ENCODE results near the gene PLOD3. TPM values are rescaled to one million over a fixed set of nuclear protein-coding genes. Genes with fewer than 3 reads are reported as not detected.

The PLOD3 gene
- total RNA-seq, 2 experiments from 2014 or later, result 9.2 to 30.5 TPM

DNA sequence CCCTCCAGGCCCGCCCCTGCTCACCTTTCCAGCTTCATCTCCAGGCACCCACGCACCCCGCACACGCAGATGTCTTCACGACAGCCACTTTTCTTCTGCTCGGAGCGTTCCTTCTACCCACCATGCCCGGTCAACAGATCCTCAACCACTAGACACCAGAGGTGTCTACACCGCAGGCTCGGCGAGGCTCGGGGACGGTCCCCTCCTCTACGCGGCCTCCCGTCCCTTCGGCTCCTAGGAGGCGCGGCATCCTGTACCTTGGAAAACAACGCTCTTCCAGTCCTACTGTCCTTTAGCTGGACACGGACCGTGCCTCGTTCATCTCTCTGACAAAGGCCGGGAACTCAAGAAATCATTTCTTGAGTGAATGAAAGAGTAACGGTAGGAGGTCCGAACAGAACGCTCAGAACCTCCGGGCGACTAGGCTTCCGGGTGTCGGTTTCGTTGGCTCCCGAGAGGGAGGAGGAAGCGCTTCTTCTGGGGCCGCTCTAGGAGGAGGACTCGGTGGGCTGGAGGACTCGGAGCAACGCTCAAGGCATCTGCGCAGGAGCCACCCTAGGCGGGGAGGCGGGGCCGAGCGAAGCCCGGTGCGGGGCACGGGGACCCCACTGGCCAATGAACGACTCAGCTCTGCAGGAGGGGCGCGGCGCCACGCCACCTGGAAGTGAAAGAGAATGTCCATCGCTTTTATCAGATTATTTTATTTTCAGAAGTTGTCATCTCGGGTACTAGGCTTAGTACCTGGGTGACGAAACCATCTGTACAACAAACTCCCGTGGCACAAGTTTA, 34.7 kb upstream of the PLOD3 start:
- Histone ChIP-seq H3K4me1 (ENCODE audit: insufficient read depth, low read length, poor library complexity, severe bottlenecking) (peaks cover 12% of the 10 kb centered on the region), H3K4me2 (ENCODE audit: low read length) (peak overlapping the region; percentile 58), H2AFZ (ENCODE audit: low read length) (peak overlapping the region; percentile 99), H3K27ac (ENCODE audit: low read depth, low read length, poor library complexity, severe bottlenecking) (peak overlapping the region; percentile 30), H3K9me3 (ENCODE audit: low read length) (no peaks in the 10 kb centered on the region), H3K36me3 (ENCODE audit: insufficient read depth, low read length) (peaks cover 18% of the 10 kb centered on the region), H4K20me1 (ENCODE audit: insufficient read depth, low read length) (0 out of 2 replicates have a peak, but pooled peaks cover 3% of the 10 kb centered on the region), H3K79me2 (ENCODE audit: insufficient read depth, low read depth, low read length) (peaks cover 22% of the 10 kb centered on the region), H3K4me3 (ENCODE audit: low read depth, low read length, poor library complexity, severe bottlenecking) (peak overlapping the region; percentile 83), H3K9me2 (ENCODE audit: insufficient read depth, low read length) (no peaks in the 10 kb centered on the region)
- POLR2A ChIA-PET, result interaction anchor here (0.6 to 1.8 kb wide), 5 partner anchors 11 to 381 kb away, joined by 3 to 5 read pairs (median 3); no protein-coding TSS in a partner anchor
- CTCF ChIA-PET (ENCODE audit: unreplicated experiment), result interaction anchor here (0.6 kb wide), 2 partner anchors 8 to 94 kb away, joined by 4 to 5 read pairs; no protein-coding TSS in a partner anchor
- peak; percentile 98 for DNase-seq (ENCODE audit: low spot score)
- TF ChIP-seq, protein P1, sequence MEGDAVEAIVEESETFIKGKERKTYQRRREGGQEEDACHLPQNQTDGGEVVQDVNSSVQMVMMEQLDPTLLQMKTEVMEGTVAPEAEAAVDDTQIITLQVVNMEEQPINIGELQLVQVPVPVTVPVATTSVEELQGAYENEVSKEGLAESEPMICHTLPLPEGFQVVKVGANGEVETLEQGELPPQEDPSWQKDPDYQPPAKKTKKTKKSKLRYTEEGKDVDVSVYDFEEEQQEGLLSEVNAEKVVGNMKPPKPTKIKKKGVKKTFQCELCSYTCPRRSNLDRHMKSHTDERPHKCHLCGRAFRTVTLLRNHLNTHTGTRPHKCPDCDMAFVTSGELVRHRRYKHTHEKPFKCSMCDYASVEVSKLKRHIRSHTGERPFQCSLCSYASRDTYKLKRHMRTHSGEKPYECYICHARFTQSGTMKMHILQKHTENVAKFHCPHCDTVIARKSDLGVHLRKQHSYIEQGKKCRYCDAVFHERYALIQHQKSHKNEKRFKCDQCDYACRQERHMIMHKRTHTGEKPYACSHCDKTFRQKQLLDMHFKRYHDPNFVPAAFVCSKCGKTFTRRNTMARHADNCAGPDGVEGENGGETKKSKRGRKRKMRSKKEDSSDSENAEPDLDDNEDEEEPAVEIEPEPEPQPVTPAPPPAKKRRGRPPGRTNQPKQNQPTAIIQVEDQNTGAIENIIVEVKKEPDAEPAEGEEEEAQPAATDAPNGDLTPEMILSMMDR (conservative IDR thresholded peaks at IDR 0.05; ENCODE audit: low read length), result no peak
- TF ChIP-seq EZH2phosphoT487 (IDR thresholded peaks at IDR 0.05; ENCODE audit: borderline replicate concordance, low read depth, low read length), result no peak
- intact Hi-C loops (cut with micrococcal nuclease; ENCODE audit: unreplicated experiment), result no loop called here
- BruUV-seq (replicated peaks), result TSS peak; percentile 80

DNA sequence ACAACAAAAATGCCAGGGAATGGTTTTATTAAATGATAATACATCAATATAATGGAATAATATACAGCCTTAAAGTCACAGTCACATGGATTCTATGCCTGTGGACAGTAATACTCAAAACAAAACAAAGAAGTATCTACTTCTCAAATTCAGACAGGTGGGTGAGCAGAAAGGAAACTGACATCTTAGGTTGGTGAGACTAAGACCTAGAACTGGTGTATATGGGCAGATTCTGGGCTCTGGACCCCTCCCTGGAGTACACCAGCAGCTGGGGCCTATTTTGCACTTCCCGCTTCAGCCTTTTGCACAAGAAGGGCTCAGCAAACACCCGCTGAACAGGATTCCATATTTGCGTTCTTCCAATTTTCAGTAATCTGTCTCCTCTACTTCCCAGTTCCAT, 32.9 kb upstream of the PLOD3 start:
- Histone ChIP-seq H3K4me1 (ENCODE audit: insufficient read depth, low read length, poor library complexity, severe bottlenecking) (peaks cover 19% of the 10 kb centered on the region), H3K4me3 (ENCODE audit: low read depth, low read length, poor library complexity, severe bottlenecking) (peak overlapping the region; percentile 34), H3K36me3 (ENCODE audit: insufficient read depth, low read length) (peaks cover 18% of the 10 kb centered on the region), H3K79me2 (ENCODE audit: insufficient read depth, low read depth, low read length) (peaks cover 30% of the 10 kb centered on the region), H3K4me2 (ENCODE audit: low read length) (peak overlapping the region; percentile 58), H3K27ac (ENCODE audit: low read depth, low read length, poor library complexity, severe bottlenecking) (no peak overlapping the region), H3K9me3 (ENCODE audit: low read length) (no peaks in the 10 kb centered on the region), H4K20me1 (ENCODE audit: insufficient read depth, low read length) (0 out of 2 replicates have a peak, but pooled peaks cover 3% of the 10 kb centered on the region), H3K9me2 (ENCODE audit: insufficient read depth, low read length) (no peaks in the 10 kb centered on the region), H2AFZ (ENCODE audit: low read length) (no peak overlapping the region)
- no peak for DNase-seq (ENCODE audit: low spot score)
- TF ChIP-seq, protein P1 (conservative IDR thresholded peaks at IDR 0.05; ENCODE audit: low read length), result no peak
- TF ChIP-seq EZH2phosphoT487 (IDR thresholded peaks at IDR 0.05; ENCODE audit: borderline replicate concordance, low read depth, low read length), result no peak
- ChIA-PET CTCF (ENCODE audit: unreplicated experiment) (no interaction called here), POLR2A (interaction anchor here (0.6 to 0.7 kb wide), 2 partner anchors 9 to 108 kb away, joined by 3 read pairs; no protein-coding TSS in a partner anchor)
- intact Hi-C loops (cut with micrococcal nuclease; ENCODE audit: unreplicated experiment), result no loop called here
- BruUV-seq (replicated peaks), result no TSS peak

DNA sequence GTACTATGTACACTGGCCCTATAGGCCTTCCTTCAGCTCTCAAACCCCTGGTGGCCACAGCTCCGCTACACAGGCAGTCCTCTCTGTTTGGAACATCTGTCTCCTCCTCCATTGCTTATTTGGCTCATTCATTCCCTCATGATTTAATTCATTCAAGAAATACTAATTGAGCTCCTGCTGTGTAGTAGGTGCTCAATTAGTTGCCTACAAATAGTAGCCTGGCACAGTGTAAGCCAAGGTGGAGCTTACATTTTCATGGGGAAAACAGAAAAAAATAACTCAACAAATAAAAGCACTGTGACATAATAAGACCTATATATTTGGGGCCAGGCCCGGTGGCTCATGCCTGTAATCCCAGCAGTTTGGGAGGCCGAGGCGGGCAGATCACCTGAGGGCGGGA, 30.9 kb upstream of the PLOD3 start:
- Histone ChIP-seq H3K4me1 (ENCODE audit: insufficient read depth, low read length, poor library complexity, severe bottlenecking) (peaks cover 29% of the 10 kb centered on the region), H4K20me1 (ENCODE audit: insufficient read depth, low read length) (0 out of 2 replicates have a peak, but pooled peaks cover 3% of the 10 kb centered on the region), H3K36me3 (ENCODE audit: insufficient read depth, low read length) (peaks cover 22% of the 10 kb centered on the region), H3K4me2 (ENCODE audit: low read length) (no peak overlapping the region), H3K9me2 (ENCODE audit: insufficient read depth, low read length) (no peaks in the 10 kb centered on the region), H3K4me3 (ENCODE audit: low read depth, low read length, poor library complexity, severe bottlenecking) (no peak overlapping the region), H3K9me3 (ENCODE audit: low read length) (no peaks in the 10 kb centered on the region), H2AFZ (ENCODE audit: low read length) (no peak overlapping the region), H3K79me2 (ENCODE audit: insufficient read depth, low read depth, low read length) (peaks cover 40% of the 10 kb centered on the region), H3K27ac (ENCODE audit: low read depth, low read length, poor library complexity, severe bottlenecking) (no peak overlapping the region)
- TF ChIP-seq, protein P1 (conservative IDR thresholded peaks at IDR 0.05; ENCODE audit: low read length), result no peak
- TF ChIP-seq EZH2phosphoT487 (IDR thresholded peaks at IDR 0.05; ENCODE audit: borderline replicate concordance, low read depth, low read length), result no peak
- POLR2A ChIA-PET, result interaction anchor here (0.6 to 1.7 kb wide), 2 partner anchors 31 to 92 kb away, joined by 3 to 6 read pairs; partner anchors contain the start of genes PLOD3 and ZNHIT1
- CTCF ChIA-PET (ENCODE audit: unreplicated experiment), result no interaction called here
- DNase-seq (ENCODE audit: low spot score), result no peak
- BruUV-seq (replicated peaks), result no TSS peak
- intact Hi-C loops (cut with micrococcal nuclease; ENCODE audit: unreplicated experiment), result no loop called here
